Measurements from ENCODE around the gene UVRAG. TPM values are rescaled to one million over a fixed set of nuclear protein-coding genes. Genes with fewer than 3 reads are reported as not detected.

The UVRAG gene
- total and polyA plus RNA-seq, 4 donors: 4.4 to 15.1 (median 10.0) TPM

GRCh38 chr11:76188873-76189272, 373.9 kb downstream of the UVRAG start:
- H3K9me3 ChIP-seq (ENCODE audit: control insufficient read depth in 4 of 4, low read length in 3 of 4): no peaks in the 10 kb centered on the region
- no peak overlapping the region for H3K9ac ChIP-seq (ENCODE audit: low read depth in 1 of 2, low read length in 2 of 2)
- 97% methylated on average over 4 of the region's 4 CpGs for WGBS
- H3K36me3 ChIP-seq (ENCODE audit: control insufficient read depth in 4 of 4, insufficient read depth in 3 of 4, low read depth in 1 of 4, low read length in 3 of 4): peaks cover 0 to 24% (median 6%) of the 10 kb centered on the region in 4 donors
- H3K4me1 ChIP-seq (ENCODE audit: control insufficient read depth in 4 of 4, insufficient read depth in 4 of 4, low read length in 3 of 4): peaks cover 0 to 3% (median 0%) of the 10 kb centered on the region in 4 donors
- TF ChIP-seq YY1 (IDR thresholded peaks at IDR 0.05): no peak
- no peak for TF ChIP-seq EGR1 (IDR thresholded peaks at IDR 0.05; ENCODE audit: low read depth in 2 of 2)
- TF ChIP-seq MAX (IDR thresholded peaks at IDR 0.05): no peak
- no peak for TF ChIP-seq HNF4A (conservative IDR thresholded peaks at IDR 0.05)
- no peak for TF ChIP-seq CTCF (IDR thresholded peaks at IDR 0.05; ENCODE audit: low read depth, low read length, missing input control)
- TF ChIP-seq NR2F2 (IDR thresholded peaks at IDR 0.05): no peak
- no peak for TF ChIP-seq SP1 (IDR thresholded peaks at IDR 0.05)
- no peak for TF ChIP-seq RAD21 (IDR thresholded peaks at IDR 0.05)
- TF ChIP-seq FOXA2 (IDR thresholded peaks at IDR 0.05): no peak
- TF ChIP-seq ZBTB33 (IDR thresholded peaks at IDR 0.05): no peak
- no peak for TF ChIP-seq HNF4G (IDR thresholded peaks at IDR 0.05)
- TF ChIP-seq REST (IDR thresholded peaks at IDR 0.05): no peak
- TF ChIP-seq RXRA (IDR thresholded peaks at IDR 0.05): no peak
- H3K27ac ChIP-seq (ENCODE audit: low read depth in 1 of 2, low read length in 2 of 2): no peak overlapping the region
- no peaks in the 10 kb centered on the region for H3K27me3 ChIP-seq (ENCODE audit: control insufficient read depth in 4 of 4, insufficient read depth in 4 of 4, low read length in 3 of 4)
- DNase-seq (ENCODE audit: low spot score): no peak
- no peak overlapping the region for H3K4me3 ChIP-seq (ENCODE audit: low read depth in 1 of 3, low read length in 3 of 3)

- WGBS: 76% methylated on average over 6 of the region's 6 CpGs
- no peak overlapping the region for H3K27ac ChIP-seq (ENCODE audit: low read depth in 1 of 2, low read length in 2 of 2)
- peaks cover 0 to 3% (median 0%) of the 10 kb centered on the region in 4 donors for H3K4me1 ChIP-seq (ENCODE audit: control insufficient read depth in 4 of 4, insufficient read depth in 4 of 4, low read length in 3 of 4)
- H3K9me3 ChIP-seq (ENCODE audit: control insufficient read depth in 4 of 4, low read length in 3 of 4): no peaks in the 10 kb centered on the region
- no peak overlapping the region for H3K9ac ChIP-seq (ENCODE audit: low read depth in 1 of 2, low read length in 2 of 2)
- no peaks in the 10 kb centered on the region for H3K27me3 ChIP-seq (ENCODE audit: control insufficient read depth in 4 of 4, insufficient read depth in 4 of 4, low read length in 3 of 4)
- no peak overlapping the region for H3K4me3 ChIP-seq (ENCODE audit: low read depth in 1 of 3, low read length in 3 of 3)
- peaks cover 0 to 24% (median 6%) of the 10 kb centered on the region in 4 donors for H3K36me3 ChIP-seq (ENCODE audit: control insufficient read depth in 4 of 4, insufficient read depth in 3 of 4, low read depth in 1 of 4, low read length in 3 of 4)
- no peak for DNase-seq (ENCODE audit: low spot score)
- TF ChIP-seq RXRA (IDR thresholded peaks at IDR 0.05): no peak
- TF ChIP-seq GABPA (IDR thresholded peaks at IDR 0.05 in 1 of 2, conservative IDR thresholded peaks at IDR 0.05 in 1 of 2): no peak
- no peak for TF ChIP-seq EGR1 (IDR thresholded peaks at IDR 0.05; ENCODE audit: low read depth in 2 of 2)
- no peak for TF ChIP-seq HNF4A (conservative IDR thresholded peaks at IDR 0.05)
- no peak for TF ChIP-seq SP1 (IDR thresholded peaks at IDR 0.05)
- TF ChIP-seq ATF3 (IDR thresholded peaks at IDR 0.05): no peak
- no peak for TF ChIP-seq REST (IDR thresholded peaks at IDR 0.05)
- no peak for TF ChIP-seq FOXA2 (IDR thresholded peaks at IDR 0.05)
- no peak for TF ChIP-seq CTCF (IDR thresholded peaks at IDR 0.05; ENCODE audit: low read depth, low read length, missing input control)
Observed at GRCh38 chr11:76189682-76190081, 374.7 kb downstream of the UVRAG start.
